Iris pigment epithelial cell (primary cell): Measurements from ENCODE around the gene RAD51AP1.
A peak's percentile ranks its signal among the peaks of the same experiment; 100 is the strongest.

Source experiments
- DNase-seq: peaks from one replicate; pipeline ENCODE4 v3.0.0-alpha.2; 2011; ENCODE audit warnings: low read depth

RAD51AP1 gene

GRCh38 chr12:4545195-4545594 lies 6.5 kb downstream of the RAD51AP1 start:
- no peak for DNase-seq

GRCh38 chr12:4552191-4552590 lies 13.5 kb downstream of the RAD51AP1 start:
- DNase-seq, result no peak

GRCh38 chr12:4553943-4554342 lies 15.3 kb downstream of the RAD51AP1 start:
- no peak for DNase-seq

- DNase-seq, result peak; percentile 42
Observed at GRCh38 chr12:4555804-4556203, 17.1 kb downstream of the RAD51AP1 start.

GRCh38 chr12:4556735-4557530 lies 18.2 kb downstream of the RAD51AP1 start:
- no peak for DNase-seq

GRCh38 chr12:4557586-4557985 lies 18.9 kb downstream of the RAD51AP1 start:
- no peak for DNase-seq

GRCh38 chr12:4558171-4558570 lies 19.5 kb downstream of the RAD51AP1 start:
- no peak for DNase-seq

- peak; percentile 79 for DNase-seq
Observed at GRCh38 chr12:4562034-4562657, 23.5 kb downstream of the RAD51AP1 start, which contains the start of gene DYRK4. Gene DYRK4 (plus strand): TSS chr12:4562208. CDS start chr12:4562246, 38 bp downstream.

GRCh38 chr12:4563336-4563735 lies 24.6 kb downstream of the RAD51AP1 start:
- peak; percentile 10 for DNase-seq

GRCh38 chr12:4564818-4565217 lies 26.1 kb downstream of the RAD51AP1 start:
- no peak for DNase-seq

- no peak for DNase-seq
Observed at GRCh38 chr12:4566474-4566873, 27.8 kb downstream of the RAD51AP1 start.

- no peak for DNase-seq
Observed at GRCh38 chr12:4567073-4567881, 28.6 kb downstream of the RAD51AP1 start.

- DNase-seq, result no peak
Observed at GRCh38 chr12:4569261-4569660, 30.6 kb downstream of the RAD51AP1 start.

GRCh38 chr12:4572680-4573079 lies 34.0 kb downstream of the RAD51AP1 start:
- no peak for DNase-seq

GRCh38 chr12:4579305-4580102 lies 40.8 kb downstream of the RAD51AP1 start:
- peak; percentile 36 for DNase-seq

- DNase-seq, result no peak
Observed at GRCh38 chr12:4580281-4580688, 41.6 kb downstream of the RAD51AP1 start.

- no peak for DNase-seq
Observed at GRCh38 chr12:4584281-4584680, 45.6 kb downstream of the RAD51AP1 start.

GRCh38 chr12:4584896-4585295 lies 46.2 kb downstream of the RAD51AP1 start:
- DNase-seq, result no peak

- DNase-seq, result no peak
Observed at GRCh38 chr12:4586500-4586899, 47.8 kb downstream of the RAD51AP1 start.

GRCh38 chr12:4587108-4587507 lies 48.4 kb downstream of the RAD51AP1 start:
- DNase-seq, result no peak

GRCh38 chr12:4588916-4589315 lies 50.2 kb downstream of the RAD51AP1 start:
- DNase-seq, result no peak

- DNase-seq, result no peak
Observed at GRCh38 chr12:4589941-4590340, 51.3 kb downstream of the RAD51AP1 start.
